Epithelial cell of prostate (primary cell): ENCODE measurements around the gene ANKFN1.

Source experiments
- DNase-seq: peaks from one replicate; pipeline ENCODE4 v3.0.0-alpha.2; 2011; ENCODE audit warnings: low read depth, low spot score
- H3K27ac ChIP-seq: fragments of 450-650 bp; 2 replicates; pipeline ENCODE4 v1.5.1; 2017; ENCODE audit warnings: mild to moderate bottlenecking

The ANKFN1 gene

DNA sequence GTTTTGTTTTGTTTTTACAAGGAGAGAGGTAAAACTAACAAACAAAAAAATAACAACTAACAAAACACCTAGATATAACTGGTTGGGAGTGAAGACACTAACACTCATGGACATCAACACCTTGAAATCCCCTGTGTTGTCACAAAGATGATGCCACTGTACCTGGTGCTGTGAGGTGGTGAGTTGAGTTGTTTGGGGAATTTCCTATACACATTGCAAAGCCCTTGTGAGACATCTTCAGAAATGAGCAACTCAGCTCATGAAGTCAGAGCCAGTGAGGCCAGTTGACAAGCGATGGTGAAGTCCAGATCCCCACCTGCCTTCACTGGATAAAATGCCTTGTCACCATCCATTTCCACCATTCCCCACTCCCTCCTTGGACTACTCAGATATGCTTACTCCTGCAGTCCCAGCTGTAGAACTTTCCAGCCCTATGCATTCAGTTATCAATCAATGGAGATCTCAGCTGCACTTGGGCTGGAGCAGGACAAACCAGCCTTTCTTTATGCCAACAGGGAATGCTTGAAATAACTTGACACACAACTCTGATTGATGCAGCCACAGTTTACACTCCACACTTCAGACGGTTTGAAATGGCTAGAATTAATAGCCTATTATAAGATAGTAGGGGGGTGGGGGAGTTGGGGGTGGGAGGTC lies 22.2 kb downstream of the ANKFN1 start:
- DNase-seq: no peak
- no peak overlapping the region for H3K27ac ChIP-seq

DNA sequence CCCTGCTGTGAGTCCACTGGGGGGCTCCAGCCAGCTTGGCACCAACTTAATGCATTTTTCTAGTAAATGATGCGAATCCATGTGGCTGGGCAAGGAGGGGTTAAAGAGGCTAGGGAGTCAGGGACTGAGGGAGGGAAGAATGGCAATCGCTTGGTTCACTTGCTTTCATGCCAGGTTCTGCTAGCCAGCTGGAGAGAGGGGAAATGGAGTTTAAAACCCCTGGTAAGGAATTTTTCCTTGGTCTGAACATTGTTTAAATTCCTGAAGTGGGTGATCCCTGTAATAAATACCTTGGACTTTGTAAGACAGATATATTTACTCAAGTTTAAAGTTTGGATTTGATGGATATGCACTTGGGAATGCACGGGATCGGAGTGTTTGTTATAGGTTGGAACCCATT lies 22.8 kb downstream of the ANKFN1 start:
- no peak overlapping the region for H3K27ac ChIP-seq
- no peak for DNase-seq

DNA sequence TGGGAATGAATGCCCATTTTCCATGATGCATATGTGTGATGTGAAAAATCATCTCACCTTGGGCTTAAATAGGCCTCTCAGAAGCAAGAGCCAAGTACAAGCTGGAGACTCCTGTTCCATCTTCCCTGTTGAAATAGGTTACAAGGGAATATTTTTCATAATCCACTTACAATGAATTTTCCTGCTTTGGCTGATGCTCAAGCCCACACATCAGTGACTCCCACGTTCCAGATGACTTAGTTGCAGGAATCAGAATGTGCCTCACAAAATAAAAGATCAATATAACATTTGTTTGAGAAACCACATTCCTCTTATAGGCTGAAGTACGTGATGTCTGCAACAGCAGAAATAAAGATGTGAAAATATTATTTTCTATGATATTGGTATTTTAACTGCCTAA lies 24.1 kb downstream of the ANKFN1 start:
- DNase-seq: no peak
- no peak overlapping the region for H3K27ac ChIP-seq

DNA sequence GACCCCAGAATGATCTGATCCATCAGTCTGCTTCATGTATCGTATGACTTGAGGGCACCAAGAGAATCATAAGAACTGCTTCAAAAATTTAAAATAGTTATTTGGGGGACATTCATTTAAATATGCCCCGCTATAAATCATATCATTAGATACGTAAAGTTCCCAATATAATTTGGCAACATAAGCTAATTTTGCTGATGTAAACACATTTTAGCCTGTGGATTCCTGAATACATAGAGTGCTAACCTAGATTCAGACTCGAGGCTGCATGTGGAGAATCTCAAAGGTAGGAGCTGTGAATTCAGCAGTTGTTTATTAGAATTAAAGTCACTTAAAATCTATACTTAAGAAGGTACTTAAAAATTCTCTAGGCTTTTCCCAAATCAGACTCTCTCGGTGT lies 24.9 kb downstream of the ANKFN1 start:
- no peak overlapping the region for H3K27ac ChIP-seq

DNA sequence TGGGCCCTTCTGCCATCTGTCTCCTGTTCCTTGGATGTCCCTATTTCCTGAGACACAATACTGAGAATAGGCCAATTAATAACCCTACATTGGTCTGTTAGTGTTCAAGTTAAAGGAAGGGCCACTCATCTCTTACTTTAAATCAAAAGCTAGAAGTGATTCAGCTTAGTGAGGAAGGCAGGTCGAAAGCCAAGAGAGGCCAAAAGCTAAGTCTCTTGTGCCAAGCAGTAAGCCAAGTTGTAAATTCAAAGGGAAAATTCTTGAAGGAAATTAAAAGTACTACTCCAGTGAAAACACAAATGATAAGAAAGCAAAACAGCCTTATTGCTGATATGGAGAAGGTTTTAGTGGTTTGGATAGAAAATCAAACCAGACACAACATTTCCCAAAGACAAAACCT lies 28.8 kb downstream of the ANKFN1 start:
- DNase-seq: no peak
- no peak overlapping the region for H3K27ac ChIP-seq

More for the DNA sequence above, 24.9 kb downstream of the ANKFN1 start:
- no peak for DNase-seq

DNA sequence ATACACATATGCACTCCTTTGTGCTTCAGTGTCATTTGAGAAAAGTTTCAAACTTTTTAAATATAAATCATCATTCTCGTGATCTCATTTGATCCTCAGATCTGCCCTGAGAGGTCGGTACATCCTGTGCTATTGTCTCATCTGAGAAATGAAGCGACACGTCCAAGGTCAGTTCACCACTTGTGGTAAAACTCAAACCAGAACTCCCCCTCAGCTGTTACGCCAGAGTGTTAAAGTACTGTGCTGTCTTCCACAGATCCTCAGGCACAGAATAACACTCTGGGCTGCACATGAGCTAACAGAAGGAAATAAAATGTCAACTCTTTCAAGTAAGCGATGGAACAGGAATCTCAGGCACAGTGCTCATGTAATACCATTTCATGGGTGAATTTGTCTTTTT lies 31.4 kb downstream of the ANKFN1 start:
- H3K27ac ChIP-seq: no peak overlapping the region
- no peak for DNase-seq

GRCh38 chr17:56185491-56186221 lies 32.4 kb downstream of the ANKFN1 start:
- DNase-seq: no peak
- no peak overlapping the region for H3K27ac ChIP-seq

DNA sequence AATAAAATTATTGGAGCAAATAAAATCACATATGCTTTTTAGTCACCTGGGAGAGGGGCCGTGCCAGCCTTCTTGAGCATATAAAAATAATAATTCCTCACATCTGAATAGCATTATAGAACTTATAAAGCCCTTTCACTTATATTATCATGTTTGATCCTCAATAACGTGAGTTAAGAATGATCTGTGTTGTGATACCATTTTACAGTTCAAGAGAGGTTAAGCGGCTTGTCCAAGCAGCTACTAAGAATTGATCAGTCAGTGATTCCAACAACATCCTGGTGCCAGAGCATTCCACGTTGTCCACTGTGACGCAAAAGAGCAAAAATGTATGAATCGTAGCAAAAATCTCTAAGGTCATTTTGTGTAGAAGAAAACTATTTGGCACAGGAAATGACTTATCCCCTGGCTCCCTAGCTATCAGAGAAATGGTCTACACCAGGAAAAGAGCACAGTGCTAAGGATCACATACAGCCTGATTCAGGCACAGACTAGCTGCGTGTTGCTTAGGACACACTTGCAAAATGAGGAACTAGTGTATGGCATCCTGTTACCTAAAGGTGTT lies 33.0 kb downstream of the ANKFN1 start:
- no peak overlapping the region for H3K27ac ChIP-seq

GRCh38 chr17:56203430-56203829 lies 50.2 kb downstream of the ANKFN1 start:
- DNase-seq: no peak
- H3K27ac ChIP-seq: no peak overlapping the region

More for the DNA sequence above, 33.0 kb downstream of the ANKFN1 start:
- no peak for DNase-seq

- no peak overlapping the region for H3K27ac ChIP-seq
- no peak for DNase-seq
Measured at GRCh38 chr17:56206351-56206750, 53.1 kb downstream of the ANKFN1 start.

DNA sequence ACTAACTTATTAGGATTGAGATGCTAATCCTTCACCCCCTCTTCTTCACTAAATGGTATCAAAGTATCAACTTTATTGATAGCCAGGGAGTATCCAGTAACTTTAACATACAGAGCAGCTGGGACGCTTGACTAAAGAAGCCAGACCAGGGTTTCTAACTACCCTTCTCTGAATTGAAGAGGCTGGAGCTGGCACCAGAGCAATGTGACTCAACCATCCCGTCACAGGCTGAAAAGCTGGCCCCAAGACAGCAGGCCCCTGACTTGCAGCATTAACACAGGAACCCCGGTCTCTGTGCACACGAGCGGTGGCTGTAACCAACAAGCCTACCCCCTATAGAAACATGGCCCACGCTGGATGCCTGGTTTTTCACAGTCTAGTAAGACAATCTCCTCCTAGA lies 59.8 kb downstream of the ANKFN1 start:
- DNase-seq: no peak
- no peak overlapping the region for H3K27ac ChIP-seq

- DNase-seq: no peak
Measured at GRCh38 chr17:56217921-56218320, 64.6 kb downstream of the ANKFN1 start.

DNA sequence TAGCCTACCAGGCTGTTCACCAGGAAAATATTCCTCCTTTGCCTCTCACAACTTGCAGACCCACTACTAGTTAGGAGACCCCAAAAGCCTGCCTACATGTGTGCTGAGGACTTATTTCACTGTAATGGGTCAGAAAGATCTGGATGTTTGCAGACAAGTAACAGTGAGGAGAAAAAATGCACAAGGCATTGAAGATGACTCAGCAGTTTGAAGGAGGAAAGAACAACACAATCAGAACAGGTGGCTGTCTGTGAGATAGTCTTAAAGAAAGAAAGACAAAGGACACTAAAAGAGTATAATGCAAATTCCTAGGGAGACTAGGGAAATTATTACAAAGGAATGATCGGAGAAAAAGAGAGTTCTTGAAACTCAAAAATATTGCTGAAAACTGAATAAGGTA lies 69.0 kb downstream of the ANKFN1 start:
- no peak overlapping the region for H3K27ac ChIP-seq
- no peak for DNase-seq

More at GRCh38 chr17:56217921-56218320, 64.6 kb downstream of the ANKFN1 start:
- H3K27ac ChIP-seq: no peak overlapping the region

- DNase-seq: no peak
- no peak overlapping the region for H3K27ac ChIP-seq
Measured at GRCh38 chr17:56230660-56231059, 77.4 kb downstream of the ANKFN1 start.

DNA sequence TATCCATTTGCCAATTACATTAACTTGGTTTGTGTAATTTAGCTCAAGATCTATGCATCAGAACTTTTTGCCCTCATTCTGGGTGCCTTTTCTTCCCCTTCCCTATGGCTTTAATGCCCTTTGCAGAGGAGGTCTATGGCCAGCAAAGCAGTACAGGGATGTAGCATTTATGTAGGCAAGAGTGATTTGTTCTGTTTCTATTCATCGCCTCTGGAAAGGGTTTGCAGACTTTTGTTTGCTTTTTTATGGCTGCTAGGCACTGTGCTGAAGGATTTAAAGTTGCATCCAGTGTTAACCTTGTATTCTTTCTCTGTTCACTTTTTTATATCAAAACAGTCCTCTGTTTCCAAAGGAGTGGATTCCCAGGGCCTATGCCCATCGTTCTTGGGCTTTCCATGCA lies 78.0 kb downstream of the ANKFN1 start:
- H3K27ac ChIP-seq: no peak overlapping the region
- no peak for DNase-seq

GRCh38 chr17:56231693-56232092 lies 78.4 kb downstream of the ANKFN1 start:
- no peak for DNase-seq
- no peak overlapping the region for H3K27ac ChIP-seq

DNA sequence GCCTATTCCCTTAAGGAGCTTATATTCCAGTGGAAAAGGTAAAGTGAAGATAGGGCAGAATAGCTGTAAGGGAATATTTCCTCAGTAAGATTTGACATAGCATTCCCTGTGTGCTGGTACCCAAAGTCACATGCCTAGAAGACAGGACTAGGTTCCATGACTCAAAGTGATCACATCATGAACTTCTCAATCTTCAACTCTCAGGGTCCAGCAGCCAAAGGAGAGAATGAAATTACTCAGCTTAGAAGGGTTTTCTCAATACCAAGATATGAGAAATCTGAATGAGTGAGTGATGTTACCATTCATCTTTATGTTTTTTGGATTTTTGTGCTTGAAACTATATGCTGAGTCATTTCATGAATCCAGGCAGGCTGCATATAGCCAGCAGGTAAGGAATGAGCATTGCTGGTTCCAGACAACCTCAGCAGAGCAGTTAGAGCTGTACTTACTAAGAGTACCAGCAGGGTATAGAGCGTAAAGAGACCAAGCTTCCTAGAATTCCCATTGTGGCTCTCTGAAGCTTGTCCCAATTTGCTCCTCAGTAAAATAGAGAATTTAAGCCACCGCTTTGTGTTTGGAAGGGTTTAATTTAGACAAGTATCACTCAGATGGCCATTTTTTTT lies 91.1 kb downstream of the ANKFN1 start:
- H3K27ac ChIP-seq: no peak overlapping the region
- DNase-seq: no peak

GRCh38 chr17:56247816-56248215 lies 94.5 kb downstream of the ANKFN1 start:
- H3K27ac ChIP-seq: no peak overlapping the region
- no peak for DNase-seq

GRCh38 chr17:56257075-56257474 lies 103.8 kb downstream of the ANKFN1 start:
- H3K27ac ChIP-seq: no peak overlapping the region
- no peak for DNase-seq

DNA sequence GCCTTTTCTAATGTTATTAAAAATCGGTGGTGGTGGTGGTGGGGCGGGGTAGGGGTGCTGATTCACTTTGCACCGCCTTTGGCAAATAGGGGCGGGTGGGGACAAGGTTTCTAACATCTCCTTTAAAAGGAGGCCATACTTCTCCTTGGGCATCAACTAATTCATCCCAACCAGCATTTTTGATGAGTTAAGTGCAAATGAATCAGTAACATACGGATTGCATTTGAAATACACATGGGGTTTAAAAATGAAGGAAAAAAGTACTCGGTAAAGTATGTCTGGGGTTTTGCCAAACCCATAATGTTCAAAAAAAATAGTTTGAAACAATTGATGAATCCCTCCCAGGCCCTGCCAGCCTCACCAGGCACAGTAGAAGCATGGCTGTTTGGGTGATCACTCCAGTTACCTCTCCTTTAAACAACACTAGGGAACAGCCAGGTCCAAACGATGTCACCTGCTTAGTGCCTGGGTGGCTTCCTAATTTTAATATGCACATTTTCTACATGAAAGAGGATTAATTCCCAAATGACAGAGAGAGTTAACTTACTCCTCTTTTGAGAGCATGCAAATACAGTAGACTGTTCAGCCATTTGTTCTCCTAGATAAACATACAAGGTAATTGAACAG lies 107.2 kb downstream of the ANKFN1 start:
- no peak for DNase-seq

DNA sequence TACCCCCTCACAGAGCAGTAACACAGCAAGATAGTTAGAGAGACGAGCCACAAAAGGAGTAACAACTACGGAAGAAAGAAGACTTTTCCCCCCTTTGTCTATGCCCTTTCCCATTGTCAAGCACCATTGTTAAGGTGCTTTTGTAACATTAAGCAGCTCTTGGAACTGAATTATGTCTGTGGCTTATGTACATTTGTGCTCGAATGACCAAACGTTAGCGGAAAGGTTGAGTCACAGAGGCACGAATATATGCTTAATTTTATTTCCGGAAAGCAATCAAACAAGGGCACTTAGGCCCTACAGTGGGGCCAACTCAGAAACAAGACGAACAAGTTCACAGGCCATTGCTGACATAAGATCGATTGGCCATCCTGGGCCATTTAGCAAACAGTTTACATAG lies 109.5 kb downstream of the ANKFN1 start:
- DNase-seq: no peak
- H3K27ac ChIP-seq: no peak overlapping the region

More for the DNA sequence above, 107.2 kb downstream of the ANKFN1 start:
- no peak overlapping the region for H3K27ac ChIP-seq
